T-helper 2 cell treated with Interferon-gamma antibody and Interleukin-4, amounts not matched to agents 5 μg/mL and 100 μg/mL, for 36 hours (primary cell): ENCODE measurements around the gene MZT2B.
A peak's percentile ranks its signal among the peaks of the same experiment; 100 is the strongest.
"Not testable (repeated sequence)": the region's sequence is repeated elsewhere in the genome, so short reads cannot be mapped to it uniquely, and the experiment has no call there.

Experiments
- DNase-seq: peaks from one replicate; pipeline ENCODE4 v3.0.0; 2021; ENCODE audit warnings: low spot score
- H3K27ac Mint-ChIP-seq: one replicate; pipeline ENCODE4 v1.8.0; 2021; ENCODE audit warnings: mild to moderate bottlenecking, mixed read lengths
- H3K27me3 Mint-ChIP-seq: one replicate; pipeline ENCODE4 v1.8.0; 2021; ENCODE audit warnings: low read depth, mixed read lengths
- H3K36me3 Mint-ChIP-seq: one replicate; pipeline ENCODE4 v1.8.0; 2021; ENCODE audit warnings: low read depth, mixed read lengths
- H3K4me1 Mint-ChIP-seq: one replicate; pipeline ENCODE4 v1.8.0; 2021; ENCODE audit warnings: low read depth, mixed read lengths
- H3K4me3 Mint-ChIP-seq: one replicate; pipeline ENCODE4 v1.8.0; 2022; ENCODE audit warnings: mild to moderate bottlenecking, moderate library complexity, mixed read lengths
- H3K9me3 Mint-ChIP-seq: one replicate; pipeline ENCODE4 v1.8.0; 2021; ENCODE audit warnings: mixed read lengths

MZT2B gene

GRCh38 chr2:130195089-130195635 lies 13.1 kb downstream of the MZT2B start:
- DNase-seq, H3K4me3 Mint-ChIP-seq, H3K27ac Mint-ChIP-seq, H3K4me1 Mint-ChIP-seq, H3K27me3 Mint-ChIP-seq, H3K9me3 Mint-ChIP-seq: not testable (repeated sequence)
- H3K36me3 Mint-ChIP-seq: peaks cover 10% of the 10 kb centered on the region

GRCh38 chr2:130196052-130196451 lies 14.0 kb downstream of the MZT2B start:
- not testable (repeated sequence) for H3K27ac Mint-ChIP-seq, H3K9me3 Mint-ChIP-seq, H3K27me3 Mint-ChIP-seq, H3K4me3 Mint-ChIP-seq, H3K4me1 Mint-ChIP-seq, H3K36me3 Mint-ChIP-seq, DNase-seq

DNA sequence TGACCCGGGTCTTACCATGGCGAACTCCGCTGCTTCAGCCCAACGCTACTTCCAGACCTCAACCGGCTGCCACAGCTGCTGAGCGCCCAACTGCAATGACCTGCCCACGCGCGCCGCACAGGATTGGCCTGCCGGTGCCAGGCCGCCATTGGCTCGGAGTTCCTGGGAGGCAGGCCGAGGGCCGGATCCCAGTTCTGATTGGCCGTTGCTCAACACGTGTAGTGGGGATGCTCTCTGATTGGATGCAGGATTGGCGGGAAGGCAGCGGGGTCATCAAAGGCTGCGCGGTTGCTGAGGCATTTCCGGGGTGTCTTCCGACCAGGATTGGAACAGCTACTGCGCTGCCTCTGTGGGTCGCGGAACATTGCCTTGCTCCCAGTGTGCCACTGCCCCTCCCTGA lies 16.3 kb downstream of the MZT2B start, which contains the start of gene TUBA3E:
Gene TUBA3E, minus strand, starts transcription at position 97 of the 400 bp plus-strand sequence. Its CDS starts 79 bp downstream, at position 18.
- H3K4me1 Mint-ChIP-seq: no peaks in the 10 kb centered on the region
- no peak within 1 kb of the TSS for H3K27ac Mint-ChIP-seq
- no peak for DNase-seq
- no peaks in the 10 kb centered on the region for H3K27me3 Mint-ChIP-seq
- H3K4me3 Mint-ChIP-seq: no peak within 1 kb of the TSS
- H3K36me3 Mint-ChIP-seq: no peaks in the 10 kb centered on the region
- H3K9me3 Mint-ChIP-seq: no peaks in the 10 kb centered on the region

- not testable (repeated sequence) for H3K36me3 Mint-ChIP-seq, H3K9me3 Mint-ChIP-seq
Observed at GRCh38 chr2:130202518-130202917, 20.5 kb downstream of the MZT2B start.

DNA sequence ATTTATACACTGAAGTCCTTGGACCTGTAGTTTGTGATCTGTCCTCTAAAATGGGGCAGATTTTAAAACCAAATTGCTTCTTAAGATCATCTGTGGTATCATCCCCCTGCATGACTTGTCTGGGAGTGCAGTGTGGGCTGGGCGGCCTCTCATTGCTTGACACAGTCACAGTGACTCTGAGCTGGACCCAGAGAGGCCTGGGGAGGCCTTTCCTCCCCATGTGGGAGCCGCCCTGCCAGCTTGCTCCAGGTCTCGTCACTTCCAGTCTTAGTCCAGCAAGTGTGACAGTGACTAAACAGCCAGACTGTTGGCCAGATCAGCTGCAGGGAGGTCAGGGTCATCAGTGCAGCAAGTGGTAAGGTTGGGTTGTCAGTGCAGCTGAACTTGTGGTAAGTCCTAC lies 21.1 kb downstream of the MZT2B start:
- not testable (repeated sequence) for H3K36me3 Mint-ChIP-seq, H3K4me1 Mint-ChIP-seq, H3K27ac Mint-ChIP-seq, H3K9me3 Mint-ChIP-seq, DNase-seq, H3K27me3 Mint-ChIP-seq, H3K4me3 Mint-ChIP-seq

More at GRCh38 chr2:130202518-130202917, 20.5 kb downstream of the MZT2B start:
- not testable (repeated sequence) for H3K27ac Mint-ChIP-seq, H3K4me3 Mint-ChIP-seq, H3K4me1 Mint-ChIP-seq, H3K27me3 Mint-ChIP-seq, DNase-seq

GRCh38 chr2:130207051-130207450 lies 25.0 kb downstream of the MZT2B start:
- H3K4me1 Mint-ChIP-seq, DNase-seq, H3K27me3 Mint-ChIP-seq, H3K9me3 Mint-ChIP-seq, H3K36me3 Mint-ChIP-seq, H3K27ac Mint-ChIP-seq, H3K4me3 Mint-ChIP-seq: not testable (repeated sequence)

- H3K27me3 Mint-ChIP-seq: peaks cover 18% of the 10 kb centered on the region
- H3K27ac Mint-ChIP-seq, H3K9me3 Mint-ChIP-seq, H3K36me3 Mint-ChIP-seq, H3K4me1 Mint-ChIP-seq, H3K4me3 Mint-ChIP-seq, DNase-seq: not testable (repeated sequence)
Observed at GRCh38 chr2:130219147-130219546, 37.1 kb downstream of the MZT2B start.

DNA sequence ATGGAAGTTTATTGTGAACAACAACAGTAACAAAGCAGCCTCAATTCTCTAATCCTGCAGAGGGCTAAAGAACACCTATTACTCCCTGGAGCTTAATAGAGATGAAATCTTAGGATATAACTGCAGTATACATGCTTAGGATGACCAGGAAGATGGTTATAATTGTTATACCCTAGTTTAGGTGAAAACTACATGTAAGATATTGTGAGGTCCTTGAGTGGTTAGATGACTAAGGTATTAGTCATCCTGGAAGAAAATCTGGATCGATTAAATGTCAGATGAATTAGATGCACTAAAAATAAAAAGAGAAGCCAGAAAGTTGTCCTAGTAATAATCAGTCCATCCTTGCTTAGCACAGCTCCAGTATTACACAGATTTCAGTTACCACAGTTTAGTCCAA lies 38.4 kb downstream of the MZT2B start:
- not testable (repeated sequence) for H3K27ac Mint-ChIP-seq, DNase-seq, H3K36me3 Mint-ChIP-seq, H3K4me3 Mint-ChIP-seq, H3K9me3 Mint-ChIP-seq, H3K4me1 Mint-ChIP-seq
- H3K27me3 Mint-ChIP-seq: peaks cover 12% of the 10 kb centered on the region

- peak overlapping the region; percentile 15 for H3K4me3 Mint-ChIP-seq
- not testable (repeated sequence) for H3K4me1 Mint-ChIP-seq, H3K36me3 Mint-ChIP-seq, H3K27ac Mint-ChIP-seq, H3K9me3 Mint-ChIP-seq, H3K27me3 Mint-ChIP-seq, DNase-seq
Observed at GRCh38 chr2:130222523-130222922, 40.5 kb downstream of the MZT2B start.

- not testable (repeated sequence) for H3K4me1 Mint-ChIP-seq, H3K9me3 Mint-ChIP-seq, H3K4me3 Mint-ChIP-seq, DNase-seq, H3K27me3 Mint-ChIP-seq, H3K36me3 Mint-ChIP-seq, H3K27ac Mint-ChIP-seq
Observed at GRCh38 chr2:130228005-130228404, 45.9 kb downstream of the MZT2B start.

- H3K4me3 Mint-ChIP-seq, H3K4me1 Mint-ChIP-seq, H3K36me3 Mint-ChIP-seq, DNase-seq, H3K27ac Mint-ChIP-seq, H3K27me3 Mint-ChIP-seq, H3K9me3 Mint-ChIP-seq: not testable (repeated sequence)
Observed at GRCh38 chr2:130228467-130229160, 46.6 kb downstream of the MZT2B start.

DNA sequence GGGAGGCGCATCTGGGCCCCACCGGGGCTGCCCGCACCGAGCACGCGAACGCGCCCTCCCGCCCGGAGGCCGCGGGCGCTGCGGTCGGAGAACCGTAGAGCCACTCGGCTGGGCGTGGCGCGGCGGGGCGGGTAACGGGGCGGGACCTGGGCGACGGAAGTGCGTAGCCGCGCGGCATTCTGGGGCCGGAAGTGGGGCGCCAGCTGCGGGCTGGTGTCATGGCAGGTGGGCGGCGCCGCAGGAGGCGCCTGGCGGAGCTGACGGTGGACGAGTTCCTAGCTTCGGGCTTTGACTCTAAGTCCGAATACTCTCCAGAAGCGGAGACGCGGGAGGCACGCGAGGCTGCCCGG lies 47.1 kb downstream of the MZT2B start:
- H3K4me1 Mint-ChIP-seq, H3K27ac Mint-ChIP-seq, H3K36me3 Mint-ChIP-seq, H3K9me3 Mint-ChIP-seq, H3K27me3 Mint-ChIP-seq: not testable (repeated sequence)
- peak overlapping the region; percentile 76 for H3K4me3 Mint-ChIP-seq
- DNase-seq: peak; percentile 64

- H3K9me3 Mint-ChIP-seq, H3K36me3 Mint-ChIP-seq, DNase-seq, H3K4me1 Mint-ChIP-seq, H3K27me3 Mint-ChIP-seq, H3K4me3 Mint-ChIP-seq, H3K27ac Mint-ChIP-seq: not testable (repeated sequence)
Observed at GRCh38 chr2:130230376-130230775, 48.3 kb downstream of the MZT2B start.

- not testable (repeated sequence) for DNase-seq, H3K27me3 Mint-ChIP-seq, H3K27ac Mint-ChIP-seq, H3K36me3 Mint-ChIP-seq, H3K4me1 Mint-ChIP-seq, H3K9me3 Mint-ChIP-seq, H3K4me3 Mint-ChIP-seq
Observed at GRCh38 chr2:130230907-130231306, 48.8 kb downstream of the MZT2B start.

DNA sequence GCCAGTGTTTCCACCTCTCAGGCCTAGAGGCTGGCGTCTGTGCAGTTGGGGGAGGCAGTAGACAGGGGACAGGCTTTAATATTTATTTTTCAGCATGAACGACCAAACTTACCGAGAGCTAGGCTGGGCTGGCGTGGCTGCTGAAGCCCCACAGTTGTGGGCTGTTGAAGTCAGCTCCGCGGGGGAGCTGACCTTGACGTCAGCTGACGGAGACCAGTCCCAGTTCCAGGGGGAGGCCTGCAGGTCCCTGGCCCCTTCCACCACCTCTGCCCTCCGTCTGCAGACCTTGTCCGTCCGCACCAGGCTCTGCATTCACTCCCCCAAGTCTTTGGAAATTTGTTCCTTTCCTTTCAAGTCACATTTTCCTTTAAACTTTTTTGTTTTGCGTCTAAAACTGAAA lies 49.6 kb downstream of the MZT2B start:
- no peaks in the 10 kb centered on the region for H3K4me1 Mint-ChIP-seq
- H3K4me3 Mint-ChIP-seq: no peak overlapping the region
- no peak overlapping the region for H3K27ac Mint-ChIP-seq
- no peaks in the 10 kb centered on the region for H3K36me3 Mint-ChIP-seq
- no peaks in the 10 kb centered on the region for H3K9me3 Mint-ChIP-seq
- H3K27me3 Mint-ChIP-seq: peaks cover 2% of the 10 kb centered on the region
- no peak for DNase-seq
